ENCODE data around the gene RAI1.

The RAI1 gene

DNA sequence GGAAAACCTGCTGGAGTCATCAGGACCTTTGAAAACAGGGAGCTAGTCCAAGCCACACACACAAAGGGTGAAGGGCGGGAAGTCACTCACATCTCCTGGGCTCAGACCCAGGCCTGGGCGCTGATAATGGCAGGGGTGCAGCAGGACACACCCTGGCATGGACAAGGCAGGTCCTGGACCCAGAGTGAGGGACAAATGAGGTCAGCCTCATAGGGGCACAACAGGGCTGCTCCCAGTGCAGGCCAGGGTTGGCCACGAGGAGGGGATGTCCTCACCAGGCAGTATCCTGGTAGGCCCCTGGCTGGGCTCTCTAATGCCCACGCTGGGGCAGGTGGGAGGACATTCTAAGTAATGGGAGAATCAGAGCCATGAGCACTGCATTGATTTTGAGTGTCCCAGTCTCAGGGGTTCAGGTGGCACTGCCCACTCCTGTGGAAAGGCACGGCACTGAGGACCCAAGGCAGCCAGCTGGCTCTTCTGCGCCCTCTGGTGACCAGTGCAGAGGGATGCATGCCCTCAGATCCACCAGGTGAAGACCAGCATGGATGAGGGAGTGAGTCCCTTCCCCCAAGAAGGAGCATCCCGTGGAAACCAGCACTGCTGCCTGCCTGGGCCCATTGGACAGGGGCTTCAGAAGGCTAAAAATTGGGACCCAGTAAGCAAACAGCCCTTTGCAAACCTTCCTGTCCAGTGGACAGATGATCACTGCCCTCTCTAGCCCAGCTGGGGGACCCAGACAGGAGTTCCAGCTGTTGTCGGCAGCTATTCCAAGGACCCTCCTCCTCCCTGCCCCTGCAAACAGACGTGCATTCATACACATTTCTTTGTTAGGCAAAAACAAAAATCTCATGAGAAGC, 178.9 kb downstream of the RAI1 start:
- TF ChIP-seq, protein P1, sequence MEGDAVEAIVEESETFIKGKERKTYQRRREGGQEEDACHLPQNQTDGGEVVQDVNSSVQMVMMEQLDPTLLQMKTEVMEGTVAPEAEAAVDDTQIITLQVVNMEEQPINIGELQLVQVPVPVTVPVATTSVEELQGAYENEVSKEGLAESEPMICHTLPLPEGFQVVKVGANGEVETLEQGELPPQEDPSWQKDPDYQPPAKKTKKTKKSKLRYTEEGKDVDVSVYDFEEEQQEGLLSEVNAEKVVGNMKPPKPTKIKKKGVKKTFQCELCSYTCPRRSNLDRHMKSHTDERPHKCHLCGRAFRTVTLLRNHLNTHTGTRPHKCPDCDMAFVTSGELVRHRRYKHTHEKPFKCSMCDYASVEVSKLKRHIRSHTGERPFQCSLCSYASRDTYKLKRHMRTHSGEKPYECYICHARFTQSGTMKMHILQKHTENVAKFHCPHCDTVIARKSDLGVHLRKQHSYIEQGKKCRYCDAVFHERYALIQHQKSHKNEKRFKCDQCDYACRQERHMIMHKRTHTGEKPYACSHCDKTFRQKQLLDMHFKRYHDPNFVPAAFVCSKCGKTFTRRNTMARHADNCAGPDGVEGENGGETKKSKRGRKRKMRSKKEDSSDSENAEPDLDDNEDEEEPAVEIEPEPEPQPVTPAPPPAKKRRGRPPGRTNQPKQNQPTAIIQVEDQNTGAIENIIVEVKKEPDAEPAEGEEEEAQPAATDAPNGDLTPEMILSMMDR (IDR thresholded peaks at IDR 0.05; ENCODE audit: low read depth, low read length, missing control alignments), result peak; percentile 98
- H3K27me3 ChIP-seq (replicated peaks), result no peaks in the 10 kb centered on the region
- H3K4me3 ChIP-seq (ENCODE audit: low read depth, low read length), result no peak overlapping the region
- H3K27ac ChIP-seq, result no peak overlapping the region
- peak; percentile 29 for DNase-seq
- in situ Hi-C loops (cut with HindIII; ENCODE audit: low pct_ligation_motif_present, low sequenced_read_pairs), result no loop called here
- no peaks in the 10 kb centered on the region for H3K36me3 ChIP-seq (replicated peaks)

DNA sequence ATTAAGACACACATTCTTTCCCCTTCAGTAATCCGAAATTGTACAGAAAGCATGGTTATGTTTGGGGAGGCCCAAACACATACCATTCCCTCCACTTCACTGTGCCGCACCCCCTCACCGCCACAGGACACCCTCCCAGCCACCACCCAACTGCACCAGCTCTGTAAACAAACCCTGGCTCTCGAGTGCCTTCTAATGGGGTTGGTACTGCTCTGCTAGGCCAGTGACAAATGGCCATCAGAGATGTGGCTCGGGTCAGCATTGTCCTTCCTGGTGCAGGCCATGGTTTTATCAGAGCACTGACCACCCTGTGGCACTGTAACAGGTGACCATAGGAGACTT, 179.5 kb downstream of the RAI1 start:
- in situ Hi-C loops (cut with HindIII; ENCODE audit: low pct_ligation_motif_present, low sequenced_read_pairs), result no loop called here
- Histone ChIP-seq H3K4me3 (ENCODE audit: low read depth, low read length) (no peak overlapping the region), H3K27me3 (replicated peaks) (no peaks in the 10 kb centered on the region), H3K27ac (no peak overlapping the region), H3K36me3 (replicated peaks) (no peaks in the 10 kb centered on the region)
- TF ChIP-seq, protein P1 (IDR thresholded peaks at IDR 0.05; ENCODE audit: low read depth, low read length, missing control alignments), result no peak
- DNase-seq, result no peak
